ENCODE measurements around the gene ZMYM4.
"Not testable (repeated sequence)": the region's sequence is repeated elsewhere in the genome, so short reads cannot be mapped to it uniquely, and the experiment has no call there.

ZMYM4 gene

DNA sequence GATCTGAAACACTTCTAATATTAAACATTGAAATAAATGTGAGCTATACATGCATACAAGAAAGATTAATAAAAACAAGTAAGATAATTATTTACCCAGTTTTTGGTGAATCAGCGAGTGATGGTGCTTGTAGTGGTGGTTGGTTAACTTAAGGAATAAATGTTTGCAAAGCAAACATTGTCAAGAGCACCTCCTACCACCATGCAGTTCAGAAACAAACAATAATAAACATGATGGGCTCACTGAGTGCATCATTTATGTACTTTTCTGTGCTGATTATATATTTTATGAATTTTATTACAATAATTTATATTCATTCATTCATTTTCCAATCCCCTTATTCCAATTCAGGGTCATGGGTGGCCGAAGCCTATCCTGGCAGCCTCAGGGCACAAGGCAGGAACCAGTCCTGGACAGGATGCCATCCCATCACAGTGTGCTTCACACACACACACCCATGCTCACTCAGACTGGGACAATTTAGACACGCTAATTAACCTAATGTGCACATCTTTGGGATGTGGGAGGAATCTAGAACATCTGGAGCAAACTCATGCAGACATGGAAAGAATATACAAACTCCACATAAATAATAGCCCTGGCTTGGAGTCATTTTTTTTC is 57.8 kb downstream of the ZMYM4 start:
- DNase-seq (ENCODE audit: low read depth) = no peak

DNA sequence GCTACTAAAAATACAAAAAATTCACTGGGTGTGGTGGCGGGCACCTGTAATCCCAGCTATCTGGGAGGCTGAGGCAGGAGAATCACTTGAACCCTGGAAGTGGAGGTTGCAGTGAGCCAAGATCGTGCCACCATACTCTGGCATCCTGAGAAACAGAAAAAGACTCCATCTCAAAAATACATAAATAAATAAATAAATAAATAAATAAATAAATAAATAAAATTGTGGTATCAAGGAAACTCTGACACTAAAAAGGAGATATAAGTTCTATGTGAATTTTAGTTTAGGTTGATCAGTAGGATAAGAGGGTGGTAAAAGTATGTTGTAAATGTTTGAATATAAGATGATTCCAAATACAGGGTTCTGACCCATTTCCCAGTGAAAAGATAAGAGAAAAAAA is 63.1 kb downstream of the ZMYM4 start:
- not testable (repeated sequence) for DNase-seq (ENCODE audit: low read depth)

DNA sequence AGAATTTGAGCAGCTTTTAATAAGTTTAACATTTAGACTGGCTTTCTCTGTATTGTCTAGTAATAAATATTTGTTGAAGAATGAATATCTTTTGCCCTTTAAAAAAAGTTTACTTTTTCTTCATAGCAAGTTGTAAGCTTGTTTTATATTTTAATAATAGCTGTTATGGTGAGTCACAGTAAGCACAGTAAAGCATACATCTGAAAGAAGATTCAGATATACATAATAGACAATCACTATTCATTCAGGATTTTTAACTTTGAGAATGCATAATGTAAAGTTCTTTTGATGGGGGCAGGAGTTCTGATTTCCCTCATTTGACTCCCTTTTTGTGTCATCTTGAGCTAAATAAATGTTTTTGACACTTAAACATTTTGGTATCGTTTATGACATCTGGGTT is 66.0 kb downstream of the ZMYM4 start:
- DNase-seq (ENCODE audit: low read depth) = no peak

DNA sequence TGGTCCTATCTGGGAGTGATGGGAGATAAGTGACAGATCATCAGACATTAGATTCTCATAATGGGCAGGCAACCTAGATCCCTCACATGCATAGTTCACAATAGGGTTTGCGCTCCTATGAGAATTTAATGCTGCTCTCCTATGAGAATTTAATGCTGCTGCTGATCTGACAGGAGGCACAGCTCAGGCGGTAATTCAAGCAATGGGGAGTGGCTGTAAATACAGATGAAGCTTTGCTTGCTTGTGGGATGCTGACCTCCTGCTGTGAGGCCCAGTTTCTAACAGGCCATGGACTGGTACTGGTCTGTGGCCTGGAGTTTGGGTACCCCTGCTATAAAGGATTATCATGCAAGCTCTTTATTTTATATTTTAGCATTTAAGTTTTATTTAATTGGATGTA is 72.0 kb downstream of the ZMYM4 start:
- no peak for DNase-seq (ENCODE audit: low read depth)

DNA sequence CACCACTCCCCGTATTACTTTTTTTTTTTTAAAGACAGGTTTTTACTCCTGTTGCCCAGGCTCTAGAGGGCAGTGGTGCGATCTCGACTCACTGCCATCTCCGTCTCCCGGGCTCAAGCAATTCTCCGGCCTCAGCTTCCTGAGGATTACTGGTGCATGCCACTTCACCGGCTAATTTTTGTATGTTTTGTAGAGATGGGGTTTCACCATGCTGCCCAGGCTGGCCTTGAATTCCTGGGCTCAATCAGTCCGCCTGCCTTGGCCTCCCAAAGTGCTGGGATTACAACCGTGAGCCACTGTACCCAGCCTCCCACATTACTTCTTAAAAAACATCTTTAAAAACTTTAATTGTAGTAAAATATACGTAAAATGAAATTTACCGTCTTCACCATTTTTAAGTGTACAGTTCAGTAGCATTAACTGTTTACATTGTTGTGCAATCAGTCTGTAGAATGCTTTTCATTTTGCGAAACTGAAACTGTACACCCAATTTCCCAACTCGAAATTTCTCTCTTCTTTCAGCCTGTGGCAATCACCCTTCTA is 77.0 kb downstream of the ZMYM4 start:
- no peak for DNase-seq (ENCODE audit: low read depth)

DNA sequence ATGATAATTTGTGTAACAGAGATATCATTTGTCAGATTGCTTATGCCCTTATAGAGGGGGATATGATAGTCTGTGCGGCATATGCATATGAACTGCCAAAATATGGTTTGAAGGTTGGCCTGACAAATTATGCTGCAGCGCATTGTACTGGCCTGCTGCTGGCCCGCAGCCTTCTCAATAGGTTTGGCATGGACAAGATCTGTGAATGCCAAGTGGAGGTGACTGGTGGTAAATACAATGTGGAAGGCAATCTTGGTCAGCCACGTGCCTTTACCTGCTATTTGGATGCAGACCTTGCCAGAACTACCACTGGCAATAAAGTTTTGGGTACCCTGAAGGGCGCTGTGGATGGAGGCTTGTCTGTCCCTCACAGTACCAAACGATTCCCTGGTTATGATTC is 82.4 kb downstream of the ZMYM4 start:
- DNase-seq (ENCODE audit: low read depth) = no peak

DNA sequence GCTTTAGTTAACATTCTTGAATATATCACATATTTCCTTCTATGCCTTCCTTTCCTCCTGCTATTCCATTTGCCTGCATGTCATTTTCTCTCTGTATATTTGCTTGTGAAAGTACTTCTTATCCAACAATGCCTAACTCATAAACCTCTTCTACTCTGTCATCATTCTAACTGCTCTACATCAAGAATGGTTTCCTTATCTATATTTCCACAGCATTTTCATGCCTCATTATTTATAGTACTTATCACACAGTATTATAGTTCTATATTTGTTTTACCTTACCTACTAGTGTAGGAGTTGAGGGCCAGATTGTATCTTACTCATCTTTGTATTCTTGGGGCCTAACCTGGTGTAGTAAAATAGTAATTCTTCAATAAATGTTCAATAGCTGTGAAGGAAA is 91.5 kb downstream of the ZMYM4 start:
- DNase-seq (ENCODE audit: low read depth) = no peak

DNA sequence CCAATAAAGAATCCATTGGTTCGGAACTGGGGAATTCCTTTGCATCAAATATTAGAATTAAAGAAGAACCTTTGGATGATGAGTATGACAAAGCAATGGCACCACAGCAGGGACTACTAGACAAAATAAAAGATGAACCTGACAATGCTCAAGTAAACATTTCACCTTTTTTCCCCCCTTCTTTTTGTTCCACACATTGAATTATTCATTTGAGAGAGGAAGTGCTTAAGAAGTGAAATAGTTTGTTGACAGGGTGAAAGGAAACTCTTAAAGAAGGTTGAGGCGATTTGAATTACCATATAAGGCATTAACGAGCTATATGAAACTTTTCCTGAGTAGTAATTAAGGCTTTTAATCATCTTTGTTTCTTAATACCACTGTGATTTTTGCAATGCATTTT is 93.1 kb downstream of the ZMYM4 start:
- DNase-seq (ENCODE audit: low read depth) = no peak

DNA sequence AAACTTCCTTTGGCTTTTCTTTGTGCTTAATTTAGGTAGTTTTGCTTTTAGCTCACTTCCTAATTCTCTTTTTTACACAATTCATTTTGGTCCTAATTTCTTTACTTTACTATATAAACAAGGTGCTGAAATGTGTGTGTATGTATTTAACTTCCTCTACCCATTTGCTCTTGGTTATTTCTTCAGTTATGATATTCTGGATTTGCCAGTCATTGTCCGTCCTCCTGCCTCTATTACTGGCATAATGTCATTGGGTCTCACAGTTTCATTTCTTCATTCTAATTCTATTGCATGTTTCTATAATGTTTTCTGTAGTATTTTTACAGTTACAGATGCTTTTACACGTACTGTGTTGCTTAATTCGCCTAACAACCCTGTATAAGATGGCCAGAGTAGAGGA is 96.2 kb downstream of the ZMYM4 start:
- DNase-seq (ENCODE audit: low read depth) = no peak

DNA sequence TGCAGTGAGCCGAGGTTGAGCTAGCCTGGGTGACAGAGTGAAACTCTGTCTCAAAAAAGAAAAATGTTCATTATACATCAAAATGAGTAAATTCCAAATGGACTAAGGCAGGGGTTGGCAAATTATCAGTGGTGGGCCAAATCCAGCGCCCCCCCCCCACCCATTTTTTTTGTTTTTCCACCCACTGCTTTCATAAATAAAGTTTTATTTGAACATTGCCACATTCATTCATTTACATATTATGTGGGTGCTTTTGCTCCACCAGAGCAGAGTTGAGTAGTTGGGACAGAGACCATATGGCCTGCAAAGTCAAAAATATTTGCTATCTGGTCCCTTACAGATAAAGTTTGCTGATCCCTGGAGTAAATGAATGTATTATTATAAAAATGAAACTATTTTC is 99.4 kb downstream of the ZMYM4 start:
- no peak for DNase-seq (ENCODE audit: low read depth)

DNA sequence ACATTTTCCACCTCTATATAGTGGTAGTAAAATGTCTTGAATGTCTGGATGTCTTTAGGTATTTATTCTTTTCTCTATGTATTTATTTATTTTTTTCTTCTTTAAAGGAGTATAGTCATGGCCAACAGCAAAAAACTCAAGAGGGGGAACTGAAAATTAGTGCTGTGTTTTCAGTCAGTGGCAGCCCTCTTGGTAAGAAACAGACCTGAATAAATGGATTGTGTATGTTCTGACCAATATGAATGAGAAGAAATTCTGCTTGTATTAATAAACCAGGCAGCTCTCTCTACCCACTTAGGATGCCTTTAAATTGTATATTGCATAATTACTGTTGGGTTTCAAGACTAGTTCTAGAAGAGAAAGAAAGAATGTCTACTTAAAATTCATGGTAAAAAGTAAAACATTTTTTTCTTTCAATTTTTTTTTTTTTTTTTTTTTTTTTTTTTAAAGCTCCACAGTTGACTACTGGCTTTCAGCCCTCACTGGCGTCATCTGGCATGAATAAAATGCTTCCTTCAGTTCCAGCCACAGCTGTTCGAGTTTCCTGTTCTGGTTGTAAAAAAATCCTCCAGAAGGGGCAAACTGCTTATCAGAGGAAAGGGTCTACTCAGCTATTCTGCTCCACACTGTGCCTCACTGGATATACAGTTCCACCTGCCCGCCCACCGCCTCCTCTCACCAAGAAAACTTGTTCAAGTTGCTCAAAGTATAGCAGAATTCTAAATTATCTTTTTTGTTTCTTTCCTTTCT is 101.6 kb downstream of the ZMYM4 start:
- DNase-seq (ENCODE audit: low read depth) = no peak

DNA sequence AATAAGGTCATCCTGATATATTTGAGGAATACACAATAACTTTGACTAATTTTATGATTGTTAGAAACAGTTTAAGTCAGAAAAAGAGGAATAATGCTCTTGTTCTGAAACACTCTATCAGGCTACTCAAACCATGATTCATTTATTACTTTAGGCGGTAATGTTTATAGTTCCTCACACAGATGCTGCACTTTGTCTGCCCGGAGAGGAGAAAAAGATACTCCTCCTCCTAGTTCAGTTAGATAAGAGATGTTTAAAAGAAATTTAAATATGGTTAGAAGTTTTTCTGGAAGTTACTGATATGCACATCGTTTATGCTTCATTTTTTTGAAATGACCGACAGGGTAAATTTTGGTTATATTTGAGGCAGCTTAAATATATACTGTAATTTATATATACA is 103.0 kb downstream of the ZMYM4 start:
- DNase-seq (ENCODE audit: low read depth) = no peak

DNA sequence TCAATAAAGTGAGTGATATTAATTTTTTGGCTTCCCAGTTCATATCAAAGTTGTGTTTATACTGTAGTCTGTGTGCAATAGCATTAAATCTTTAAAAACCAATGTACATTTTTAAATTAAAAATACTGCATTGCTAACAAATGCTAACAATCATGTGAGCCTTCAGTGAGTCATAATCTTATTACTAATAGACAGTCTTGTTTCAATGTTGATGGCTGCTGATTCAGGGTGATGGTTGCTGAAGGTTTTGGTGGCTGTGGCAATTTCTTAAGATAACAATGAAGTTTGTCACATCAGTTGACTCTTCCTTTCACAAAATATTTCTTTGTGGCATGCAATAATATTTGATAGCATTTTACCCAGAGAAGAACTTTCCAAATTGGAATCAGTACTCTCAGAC is 109.0 kb downstream of the ZMYM4 start:
- no peak for DNase-seq (ENCODE audit: low read depth)

DNA sequence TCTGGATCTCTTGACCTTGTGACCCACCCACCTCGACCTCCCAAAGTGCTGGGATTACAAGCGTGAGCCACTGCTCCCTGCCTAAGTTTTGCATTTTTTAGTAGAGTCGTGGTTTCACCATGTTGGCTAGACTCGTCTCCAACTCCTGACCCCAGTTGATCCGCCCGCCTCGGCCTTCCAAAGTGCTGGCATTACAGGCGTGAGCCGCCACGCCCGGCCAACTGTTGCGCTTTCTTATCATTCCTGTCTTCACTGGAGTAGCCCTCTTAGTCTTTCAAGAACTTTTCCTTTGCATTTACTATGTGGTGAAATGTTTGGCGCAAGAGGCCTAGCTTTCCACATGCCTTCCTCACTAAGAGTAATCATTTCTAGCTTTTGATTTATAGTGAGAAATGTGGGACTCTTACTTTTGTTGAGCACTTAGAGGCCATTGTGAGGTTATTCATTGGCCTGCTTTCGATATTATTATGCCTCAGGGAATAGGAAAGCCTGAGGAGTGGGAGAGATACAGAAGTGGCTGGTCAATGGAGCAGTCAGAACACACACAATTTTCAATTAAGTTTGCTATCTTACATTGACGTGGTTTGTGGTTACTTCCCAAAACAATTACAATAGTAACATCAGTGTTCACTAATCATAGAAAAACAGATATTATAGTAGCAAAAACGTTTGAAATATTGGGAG is 111.0 kb downstream of the ZMYM4 start:
- no peak for DNase-seq (ENCODE audit: low read depth)

DNA sequence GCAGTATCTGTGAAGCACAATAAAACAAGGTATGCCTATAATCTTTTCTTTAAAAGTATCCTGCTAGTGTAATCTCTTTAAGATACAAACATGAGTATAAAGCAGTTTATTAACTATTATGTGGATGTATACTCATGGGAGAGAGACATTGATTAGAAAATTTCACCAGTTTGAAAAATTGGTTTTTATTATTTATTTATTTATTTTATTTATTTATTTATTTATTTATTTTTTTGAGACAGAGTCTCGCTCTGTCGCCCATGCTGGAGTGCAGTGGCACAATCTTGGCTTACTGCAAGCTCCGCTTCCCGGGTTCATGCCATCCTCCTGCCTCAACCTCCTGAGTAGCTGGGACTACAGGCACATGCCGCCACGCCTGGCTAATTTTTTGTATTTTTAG is 111.6 kb downstream of the ZMYM4 start:
- DNase-seq (ENCODE audit: low read depth) = not testable (repeated sequence)

DNA sequence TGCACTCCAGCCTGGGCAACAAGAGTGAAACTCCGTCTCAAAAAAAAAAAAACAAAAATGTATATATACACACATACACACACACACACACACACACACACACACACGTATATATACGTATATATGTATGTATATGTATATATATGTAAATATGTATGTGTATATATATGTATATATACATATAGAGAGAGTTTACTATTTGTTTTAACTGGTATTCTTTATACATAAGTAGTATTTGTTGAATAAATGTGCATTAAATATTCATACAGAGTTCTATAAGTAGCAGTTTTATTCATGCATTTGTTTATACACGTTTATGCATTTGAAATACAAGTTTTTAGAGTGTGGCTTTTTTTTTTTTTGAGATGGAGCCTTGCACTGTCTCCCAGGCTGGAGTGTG is 113.6 kb downstream of the ZMYM4 start:
- no peak for DNase-seq (ENCODE audit: low read depth)

DNA sequence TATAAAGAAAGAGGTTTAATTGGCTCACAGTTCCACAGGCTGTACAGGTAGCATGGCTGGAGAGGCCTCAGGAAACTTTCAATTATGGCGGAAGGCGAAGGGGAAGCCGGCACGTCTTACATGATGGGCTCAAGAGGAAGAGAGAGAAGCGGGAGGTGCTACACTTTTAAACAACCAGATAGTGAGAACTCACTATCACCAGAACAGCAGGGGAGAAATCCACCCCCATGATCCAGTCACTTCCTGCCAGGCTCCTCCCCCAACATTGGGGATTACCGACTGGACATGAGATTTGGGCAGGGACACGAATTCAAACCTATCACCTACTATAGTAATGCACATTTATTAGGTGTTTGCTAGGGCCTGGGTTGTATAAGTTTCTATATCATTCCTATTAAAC is 117.8 kb downstream of the ZMYM4 start:
- DNase-seq (ENCODE audit: low read depth) = no peak

DNA sequence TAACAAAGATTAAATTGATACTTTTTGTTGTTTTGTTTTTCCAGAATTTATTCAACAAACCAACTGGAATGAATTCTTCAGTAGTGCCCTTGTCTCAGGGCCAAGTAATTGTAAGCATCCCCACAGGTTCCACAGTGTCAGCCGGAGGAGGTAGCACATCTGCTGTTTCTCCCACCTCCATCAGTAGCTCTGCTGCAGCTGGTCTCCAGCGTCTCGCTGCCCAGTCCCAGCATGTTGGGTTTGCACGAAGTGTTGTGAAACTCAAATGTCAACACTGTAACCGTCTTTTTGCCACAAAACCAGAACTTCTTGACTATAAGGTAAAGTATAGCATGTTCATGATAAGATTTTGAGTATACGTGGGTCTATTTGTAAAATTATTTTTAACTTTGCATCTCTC is 118.5 kb downstream of the ZMYM4 start:
- DNase-seq (ENCODE audit: low read depth) = no peak

DNA sequence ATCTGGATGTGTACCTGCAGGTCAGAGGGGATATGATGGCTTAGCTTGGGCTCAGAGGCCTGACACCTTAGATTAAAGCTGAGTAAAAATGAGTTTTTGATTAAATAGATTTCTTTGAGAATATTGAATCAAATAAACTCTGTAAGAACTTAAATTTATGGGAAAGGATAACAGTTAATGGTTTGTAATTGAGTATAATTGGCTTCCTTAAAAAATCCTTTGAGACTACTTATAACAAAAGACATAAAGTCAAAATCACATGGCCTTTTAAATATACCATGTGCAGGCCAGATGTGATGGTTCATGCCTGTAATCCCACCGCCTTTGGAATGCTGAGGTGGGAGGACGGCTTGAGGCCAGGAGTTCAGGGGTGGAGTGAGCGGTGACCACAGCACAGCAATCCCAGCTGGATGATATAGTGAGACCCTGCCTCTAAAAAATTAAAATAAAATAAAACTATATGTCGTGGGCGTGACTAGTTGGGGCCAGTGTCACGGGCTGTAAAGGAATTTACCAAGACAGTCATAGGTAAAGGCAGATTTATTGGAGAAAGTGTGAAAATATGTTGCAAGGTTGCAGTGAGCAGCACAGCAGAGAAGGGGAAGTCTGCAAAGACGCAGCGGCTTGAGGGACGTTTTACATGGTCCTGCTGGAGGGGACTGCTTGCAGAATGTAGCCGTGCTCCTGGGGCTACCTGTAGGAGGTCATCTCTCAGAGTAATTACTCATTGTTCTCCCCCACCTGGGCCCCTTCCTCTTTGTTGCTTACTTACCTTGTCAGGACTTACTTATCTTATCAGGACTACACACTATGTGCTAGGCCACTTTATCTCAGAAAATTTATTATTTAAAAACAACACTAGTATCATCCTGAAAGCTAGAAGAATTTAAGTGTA is 122.3 kb downstream of the ZMYM4 start:
- no peak for DNase-seq (ENCODE audit: low read depth)

DNA sequence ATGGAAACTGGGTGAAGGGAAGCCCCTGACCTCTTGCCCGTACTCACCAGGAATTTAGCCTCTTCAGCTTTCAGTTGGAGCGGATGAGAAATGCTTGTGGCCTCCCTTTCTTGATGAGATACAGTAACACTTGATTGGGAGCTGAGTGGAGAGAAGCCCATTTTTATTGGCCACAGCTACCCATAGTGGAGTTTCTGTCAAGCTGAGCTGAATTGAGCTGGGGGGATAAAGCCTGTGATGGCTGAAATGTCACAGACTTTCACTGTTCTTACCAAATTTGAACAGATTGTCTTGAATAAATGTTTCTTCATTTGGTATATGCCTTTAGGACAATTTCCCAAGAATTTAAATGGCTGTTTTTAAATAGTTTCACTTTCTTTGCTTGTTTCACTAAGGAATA is 125.9 kb downstream of the ZMYM4 start:
- no peak for DNase-seq (ENCODE audit: low read depth)

DNA sequence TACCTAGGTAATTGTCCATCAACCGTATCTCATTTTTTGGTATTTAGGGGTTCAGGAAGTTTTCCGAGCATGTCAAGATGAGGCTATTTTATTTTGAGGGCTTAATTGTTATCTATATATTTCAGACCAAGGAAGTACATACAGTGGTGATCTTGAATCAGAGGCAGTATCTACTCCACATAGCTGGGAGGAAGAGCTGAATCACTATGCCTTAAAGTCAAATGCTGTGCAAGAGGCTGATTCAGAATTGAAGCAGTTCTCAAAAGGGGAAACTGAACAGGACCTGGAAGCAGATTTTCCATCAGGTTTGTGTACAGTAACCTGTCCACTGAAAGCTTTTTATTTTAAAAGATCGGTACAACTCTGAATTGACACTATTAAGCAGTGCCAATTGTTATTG is 130.2 kb downstream of the ZMYM4 start:
- DNase-seq (ENCODE audit: low read depth) = no peak

DNA sequence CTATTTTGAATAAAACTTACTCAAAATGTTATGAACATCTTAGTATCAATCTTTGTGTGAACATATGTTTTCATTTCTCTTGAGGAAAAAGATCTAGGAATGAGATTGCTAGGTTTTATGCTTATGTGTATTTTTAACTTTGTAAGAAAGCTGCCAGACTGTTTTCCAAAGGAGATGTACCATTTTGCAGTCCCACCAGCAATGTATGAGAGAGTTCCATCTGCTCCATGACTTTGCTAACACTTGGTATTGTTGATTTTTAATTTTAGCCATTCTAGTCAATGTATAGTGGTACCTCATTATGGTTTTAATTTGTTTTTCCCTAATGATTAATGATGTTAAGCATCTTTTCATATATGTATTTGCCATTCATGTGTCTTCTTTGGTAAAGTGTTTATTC is 132.5 kb downstream of the ZMYM4 start:
- no peak for DNase-seq (ENCODE audit: low read depth)
